Stomach (tissue), 9 donors: Measurements from ENCODE around the gene NAP1L4. TPM values are rescaled to one million over a fixed set of nuclear protein-coding genes. Genes with fewer than 3 reads are reported as not detected.

ENCODE experiments used
- DNase-seq, 2 donors: peaks; one replicate each; pipeline versions ENCODE4 v3.0.0 to v3.0.0-alpha.2; 2013 to 2019
- H3K27ac ChIP-seq, 5 donors: fragments of 200-600 bp in 4 of 5; sonication (generic) in 4 of 5; one replicate each; pipeline ENCODE4 v1.5.1; 2013 to 2019; ENCODE audit warnings: mild to moderate bottlenecking in 1 of 5, moderate library complexity in 1 of 5
- H3K27me3 ChIP-seq, 3 donors: fragments of 200-600 bp; sonication (generic); one replicate each; pipeline ENCODE4 v1.5.1; 2017 to 2019; ENCODE audit warnings: mixed run types in 1 of 3
- H3K36me3 ChIP-seq, 4 donors: fragments of 200-600 bp; sonication (generic); 1 replicate in 3 of 4; 2 replicates in 1 of 4; pipeline ENCODE4 v1.5.1; 2016 to 2019
- H3K4me1 ChIP-seq, 4 donors: fragments of 200-600 bp; sonication (generic); one replicate each; pipeline ENCODE4 v1.5.1; 2016 to 2019
- H3K4me3 ChIP-seq, 4 donors: fragments of 200-600 bp; sonication (generic) in 3 of 4; one replicate each; pipeline ENCODE4 v1.5.1; 2016 to 2019; ENCODE audit warnings: mild to moderate bottlenecking in 1 of 4
- H3K9me3 ChIP-seq, 4 donors: fragments of 200-600 bp; sonication (generic); one replicate each; pipeline ENCODE4 v1.5.1; 2016 to 2019
- CTCF ChIP-seq, 7 experiments: fragments of 450-650 bp in 4 of 7; fragments of 200-600 bp in 3 of 7; sonication (generic) in 3 of 7; IDR thresholded peaks; one replicate each; pipeline ENCODE4 v1.5.1; 2016 to 2019; ENCODE audit warnings: antibody characterized with exemption in 7 of 7, control low read depth in 2 of 7, mild to moderate bottlenecking in 1 of 7
- EP300 ChIP-seq: sonication (generic); formaldehyde crosslinking; IDR thresholded peaks from one replicate; pipeline ENCODE4 v1.6.1; 2017; ENCODE audit warnings: antibody characterized with exemption
- POLR2A ChIP-seq, 4 donors: fragments of 450-650 bp; IDR thresholded peaks; one replicate each; pipeline ENCODE4 v1.6.1; 2016; ENCODE audit warnings: antibody characterized with exemption in 4 of 4, control low read depth in 2 of 4, mild to moderate bottlenecking in 1 of 4, moderate library complexity in 1 of 4
- POLR2AphosphoS5 ChIP-seq, 3 donors: sonication (generic); formaldehyde crosslinking; IDR thresholded peaks; one replicate each; pipeline ENCODE4 v1.6.1; 2016; ENCODE audit warnings: antibody characterized with exemption in 3 of 3
- WGBS, 5 donors: extraction: QIAGEN DNeasy Blood & Tissue Kit in 3 of 5; methylation state at CpG; one replicate each; pipeline versions ENCODE4 v1.1.5 to v1.1.7; 2013 to 2018; 5-methylcytosine and 5-hydroxymethylcytosine counted together
- intact Hi-C: fragments of 100-400 bp; cut with DNase I; formaldehyde crosslinking; loops from one replicate; pipeline ENCODE4 v1.15.1; 2023; ENCODE audit warnings: low total_unique reads
- polyA plus RNA-seq, 3 donors: library from polyadenylated mRNA; stranded (reverse); fragments of 200-250 nt; gene quantifications; one replicate each; pipeline ENCODE4 v1.2.3, GENCODE V29; 2013
- total RNA-seq, 5 donors: library from RNA; depleted of rRNA; stranded (reverse); fragments of >200 nt; gene quantifications; one replicate each; pipeline versions ENCODE4 v1.1.0 to v1.2.3, GENCODE V29; 2014 to 2016
- donor health status: healthy with polysubstance abuse.
- donor health status: Bipolar disorder and iron deficiency.
- donor health status: healthy.

NAP1L4 gene
- total and polyA plus RNA-seq, 8 donors: 61.3 to 438 (median 121) TPM

- intact Hi-C loops: no loop called here
- peaks cover 28 to 86% (median 78%) of the 10 kb centered on the region in 4 donors for H3K36me3 ChIP-seq
- H3K9me3 ChIP-seq: no peaks in the 10 kb centered on the region
- no peak for TF ChIP-seq EP300
- TF ChIP-seq POLR2AphosphoS5 (IDR thresholded peaks at IDR 0.05): no peak
- TF ChIP-seq CTCF (IDR thresholded peaks at IDR 0.05): no peak
- no peak for TF ChIP-seq POLR2A (IDR thresholded peaks at IDR 0.05)
- H3K27ac ChIP-seq: peak overlapping the region in 4 of 5 donors; percentile 5 to 80 (median 67)
- DNase-seq: no peak
- H3K4me3 ChIP-seq: no peak overlapping the region
- 77 to 93% (median 91%) methylated on average over 8 of the region's 8 CpGs for WGBS, 5 donors
- H3K27me3 ChIP-seq: no peaks in the 10 kb centered on the region
- peaks cover 35 to 73% (median 62%) of the 10 kb centered on the region in 4 donors for H3K4me1 ChIP-seq
Observed at GRCh38 chr11:3002871-3003270, 10.7 kb upstream of the NAP1L4 start.

GRCh38 chr11:3002351-3002861, 10.3 kb upstream of the NAP1L4 start:
- Histone ChIP-seq H3K4me1 (peaks cover 40 to 78% (median 65%) of the 10 kb centered on the region in 4 donors), H3K27me3 (no peaks in the 10 kb centered on the region), H3K9me3 (no peaks in the 10 kb centered on the region), H3K36me3 (peaks cover 23 to 81% (median 73%) of the 10 kb centered on the region in 4 donors), H3K27ac (peak overlapping the region; percentile 5 to 80 (median 71)), H3K4me3 (no peak overlapping the region)
- 86 to 89% (median 88%) methylated on average over 7 to 8 of the region's 8 CpGs for WGBS, 5 donors
- intact Hi-C loops: no loop called here
- DNase-seq: peak in 1 of 2 donors; percentile 23
- TF ChIP-seq POLR2AphosphoS5 (IDR thresholded peaks at IDR 0.05): no peak
- no peak for TF ChIP-seq EP300
- no peak for TF ChIP-seq POLR2A (IDR thresholded peaks at IDR 0.05)
- no peak for TF ChIP-seq CTCF (IDR thresholded peaks at IDR 0.05)

- Histone ChIP-seq H3K27me3 (no peaks in the 10 kb centered on the region), H3K27ac (peak overlapping the region; percentile 75 to 87 (median 80)), H3K9me3 (no peaks in the 10 kb centered on the region), H3K4me1 (peaks cover 43 to 84% (median 72%) of the 10 kb centered on the region in 4 donors), H3K4me3 (no peak overlapping the region), H3K36me3 (peaks cover 22 to 72% (median 64%) of the 10 kb centered on the region in 4 donors)
- WGBS, 5 donors: 36 to 61% (median 47%) methylated on average over 6 of the region's 6 CpGs
- intact Hi-C loops: no loop called here
- TF ChIP-seq POLR2AphosphoS5 (IDR thresholded peaks at IDR 0.05) (no peak), CTCF (IDR thresholded peaks at IDR 0.05) (no peak), EP300 (no peak), POLR2A (IDR thresholded peaks at IDR 0.05) (no peak)
- DNase-seq: peak; percentile 46 to 79
Observed at GRCh38 chr11:3001496-3001895, 9.4 kb upstream of the NAP1L4 start.

GRCh38 chr11:3000032-3000961, 8.2 kb upstream of the NAP1L4 start:
- intact Hi-C loops: no loop called here
- Histone ChIP-seq H3K4me3 (no peak overlapping the region), H3K4me1 (peaks cover 43 to 77% (median 71%) of the 10 kb centered on the region in 4 donors), H3K27me3 (no peaks in the 10 kb centered on the region), H3K9me3 (no peaks in the 10 kb centered on the region), H3K36me3 (peaks cover 22 to 60% (median 54%) of the 10 kb centered on the region in 4 donors), H3K27ac (peak overlapping the region; percentile 75 to 87 (median 80))
- peak; percentile 93 to 95 for DNase-seq
- TF ChIP-seq POLR2AphosphoS5 (IDR thresholded peaks at IDR 0.05): peak; percentile 4 to 58 (median 49)
- TF ChIP-seq POLR2A (IDR thresholded peaks at IDR 0.05): no peak
- no peak for TF ChIP-seq EP300
- WGBS, 5 donors: 34 to 54% (median 42%) methylated on average over 17 of the region's 17 CpGs
